DND-41 (cell line): ENCODE results near the gene HGFAC.

Source experiments
- EZH2 ChIP-seq: IDR thresholded peaks from 3 replicates; pipeline ENCODE4 v1.6.1; 2012; ENCODE audit warnings: borderline replicate concordance, low read depth, mild to moderate bottlenecking, moderate library complexity, low read length, inconsistent platforms; ENCODE audit not compliant: severe bottlenecking
- TF ChIP-seq, protein P1 (sequence below): IDR thresholded peaks from 2 replicates; pipeline ENCODE4 v1.5.1; 2012; ENCODE audit warnings: borderline replicate concordance, low read length, moderate library complexity, mild to moderate bottlenecking; ENCODE audit not compliant: poor library complexity, severe bottlenecking; ENCODE audit errors: extremely low read depth

GRCh38 chr4:3405176-3405575 is 36.6 kb upstream of the HGFAC start:
- TF ChIP-seq, protein P1, sequence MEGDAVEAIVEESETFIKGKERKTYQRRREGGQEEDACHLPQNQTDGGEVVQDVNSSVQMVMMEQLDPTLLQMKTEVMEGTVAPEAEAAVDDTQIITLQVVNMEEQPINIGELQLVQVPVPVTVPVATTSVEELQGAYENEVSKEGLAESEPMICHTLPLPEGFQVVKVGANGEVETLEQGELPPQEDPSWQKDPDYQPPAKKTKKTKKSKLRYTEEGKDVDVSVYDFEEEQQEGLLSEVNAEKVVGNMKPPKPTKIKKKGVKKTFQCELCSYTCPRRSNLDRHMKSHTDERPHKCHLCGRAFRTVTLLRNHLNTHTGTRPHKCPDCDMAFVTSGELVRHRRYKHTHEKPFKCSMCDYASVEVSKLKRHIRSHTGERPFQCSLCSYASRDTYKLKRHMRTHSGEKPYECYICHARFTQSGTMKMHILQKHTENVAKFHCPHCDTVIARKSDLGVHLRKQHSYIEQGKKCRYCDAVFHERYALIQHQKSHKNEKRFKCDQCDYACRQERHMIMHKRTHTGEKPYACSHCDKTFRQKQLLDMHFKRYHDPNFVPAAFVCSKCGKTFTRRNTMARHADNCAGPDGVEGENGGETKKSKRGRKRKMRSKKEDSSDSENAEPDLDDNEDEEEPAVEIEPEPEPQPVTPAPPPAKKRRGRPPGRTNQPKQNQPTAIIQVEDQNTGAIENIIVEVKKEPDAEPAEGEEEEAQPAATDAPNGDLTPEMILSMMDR: no peak
- no peak for TF ChIP-seq EZH2
